Measurements from ENCODE around the gene H2BK1.

Gene H2BK1

GRCh38 chr7:151218170-151218569 is 7.9 kb upstream of the H2BK1 start:
- no peak overlapping the region for H2AFZ ChIP-seq (ENCODE audit: low read length)
- H4K20me1 ChIP-seq (ENCODE audit: insufficient read depth, low read length): no peaks in the 10 kb centered on the region
- no peaks in the 10 kb centered on the region for H3K9me2 ChIP-seq (replicated peaks; ENCODE audit: insufficient read depth, low read length)
- no peak overlapping the region for H3K4me2 ChIP-seq (ENCODE audit: low read depth, low read length)
- H3K36me3 ChIP-seq (replicated peaks; ENCODE audit: insufficient read depth, low read length): peaks cover 30% of the 10 kb centered on the region
- no peaks in the 10 kb centered on the region for H3K79me2 ChIP-seq (ENCODE audit: low read length)
- no peaks in the 10 kb centered on the region for H3K9me3 ChIP-seq (replicated peaks; ENCODE audit: insufficient read depth, low read length)
- H3K9ac ChIP-seq (ENCODE audit: low read length): no peak overlapping the region
- no peaks in the 10 kb centered on the region for H3K27me3 ChIP-seq (replicated peaks; ENCODE audit: insufficient read depth, low read length)
- no peak overlapping the region for H3K27ac ChIP-seq (ENCODE audit: low read length)
- no peaks in the 10 kb centered on the region for H3F3A ChIP-seq (ENCODE audit: insufficient read depth, low read length)
- no peak overlapping the region for H3K4me3 ChIP-seq (ENCODE audit: low read length)
- DNase-seq: no peak
- no peaks in the 10 kb centered on the region for H3K4me1 ChIP-seq (ENCODE audit: low read length)
- no peak for TF ChIP-seq EZH2 (optimal IDR thresholded peaks at IDR 0.05; ENCODE audit: low read depth, low read length)
- TF ChIP-seq EZH2phosphoT487 (IDR thresholded peaks at IDR 0.05; ENCODE audit: low read length): no peak
- no peak for TF ChIP-seq CTCF (IDR thresholded peaks at IDR 0.05; ENCODE audit: low read length)

GRCh38 chr7:151215396-151215795 is 5.1 kb upstream of the H2BK1 start:
- no peak overlapping the region for H3K4me3 ChIP-seq (ENCODE audit: low read length)
- no peak overlapping the region for H2AFZ ChIP-seq (ENCODE audit: low read length)
- no peaks in the 10 kb centered on the region for H4K20me1 ChIP-seq (ENCODE audit: insufficient read depth, low read length)
- H3K36me3 ChIP-seq (replicated peaks; ENCODE audit: insufficient read depth, low read length): peaks cover 28% of the 10 kb centered on the region; the same call in 1 of the 2 replicates
- no peaks in the 10 kb centered on the region for H3K9me2 ChIP-seq (replicated peaks; ENCODE audit: insufficient read depth, low read length)
- H3K79me2 ChIP-seq (ENCODE audit: low read length): no peaks in the 10 kb centered on the region
- no peak overlapping the region for H3K4me2 ChIP-seq (ENCODE audit: low read depth, low read length)
- DNase-seq: no peak
- H3K27me3 ChIP-seq (replicated peaks; ENCODE audit: insufficient read depth, low read length): no peaks in the 10 kb centered on the region
- TF ChIP-seq EZH2phosphoT487 (IDR thresholded peaks at IDR 0.05; ENCODE audit: low read length) (no peak), EZH2 (optimal IDR thresholded peaks at IDR 0.05; ENCODE audit: low read depth, low read length) (no peak), CTCF (IDR thresholded peaks at IDR 0.05; ENCODE audit: low read length) (no peak)
- no peaks in the 10 kb centered on the region for H3K4me1 ChIP-seq (ENCODE audit: low read length)
- H3F3A ChIP-seq (ENCODE audit: insufficient read depth, low read length): no peaks in the 10 kb centered on the region
- H3K9ac ChIP-seq (ENCODE audit: low read length): no peak overlapping the region
- no peak overlapping the region for H3K27ac ChIP-seq (ENCODE audit: low read length)
- no peaks in the 10 kb centered on the region for H3K9me3 ChIP-seq (replicated peaks; ENCODE audit: insufficient read depth, low read length)

GRCh38 chr7:151213826-151214225 is 3.5 kb upstream of the H2BK1 start:
- Histone ChIP-seq H3K4me1 (ENCODE audit: low read length) (no peaks in the 10 kb centered on the region), H3K9ac (ENCODE audit: low read length) (no peak overlapping the region), H3K79me2 (ENCODE audit: low read length) (no peaks in the 10 kb centered on the region), H2AFZ (ENCODE audit: low read length) (no peak overlapping the region), H3K27ac (ENCODE audit: low read length) (no peak overlapping the region), H3K27me3 (replicated peaks; ENCODE audit: insufficient read depth, low read length) (no peaks in the 10 kb centered on the region), H3K4me2 (ENCODE audit: low read depth, low read length) (no peak overlapping the region), H3K36me3 (replicated peaks; ENCODE audit: insufficient read depth, low read length) (peaks cover 22% of the 10 kb centered on the region; the same call in 1 of the 2 replicates), H3F3A (ENCODE audit: insufficient read depth, low read length) (no peaks in the 10 kb centered on the region), H4K20me1 (ENCODE audit: insufficient read depth, low read length) (no peaks in the 10 kb centered on the region), H3K9me3 (replicated peaks; ENCODE audit: insufficient read depth, low read length) (no peaks in the 10 kb centered on the region), H3K4me3 (ENCODE audit: low read length) (no peak overlapping the region), H3K9me2 (replicated peaks; ENCODE audit: insufficient read depth, low read length) (no peaks in the 10 kb centered on the region)
- no peak for DNase-seq
- no peak for TF ChIP-seq CTCF (IDR thresholded peaks at IDR 0.05; ENCODE audit: low read length)
- TF ChIP-seq EZH2 (optimal IDR thresholded peaks at IDR 0.05; ENCODE audit: low read depth, low read length): no peak
- no peak for TF ChIP-seq EZH2phosphoT487 (IDR thresholded peaks at IDR 0.05; ENCODE audit: low read length)

All from MM.1S (cell line).